ENCODE measurements around the gene PRKAR2B. TPM values are rescaled to one million over a fixed set of nuclear protein-coding genes. Genes with fewer than 3 reads are reported as not detected.

Gene PRKAR2B
- total and polyA plus RNA-seq, 10 donors, result 8.3 to 74.4 (median 38.9) TPM

GRCh38 chr7:107169120-107170050 is 124.9 kb downstream of the PRKAR2B start:
- intact Hi-C loops (cut with DNase I; ENCODE audit: low total_unique reads), result no loop called here

GRCh38 chr7:107170051-107170915 is 125.8 kb downstream of the PRKAR2B start:
- no peak for DNase-seq
- H3K4me3 ChIP-seq, result peak overlapping the region; percentile 72 to 98 (median 86)
- WGBS, 5 donors, result 7 to 10% (median 8%) methylated on average over 13 of the region's 13 CpGs

More at GRCh38 chr7:107169120-107170050, 124.9 kb downstream of the PRKAR2B start:
- Histone ChIP-seq H3K9me3 (no peaks in the 10 kb centered on the region), H3K36me3 (peaks cover 0 to 10% (median 1%) of the 10 kb centered on the region in 6 donors), H3K4me1 (peaks cover 35 to 62% (median 47%) of the 10 kb centered on the region in 6 donors), H3K27ac (peak overlapping the region; percentile 87 to 99 (median 98)), H3K27me3 (replicated peaks in 1 of 7) (no peaks in the 10 kb centered on the region), H3K4me3 (peak overlapping the region; percentile 72 to 98 (median 86))
- DNase-seq, result peak; percentile 97
- WGBS, 5 donors, result 0 to 1% (median 1%) methylated on average over 41 to 73 of the region's 73 CpGs
- peak in 1 of 3 donors; percentile 45 for TF ChIP-seq POLR2A (IDR thresholded peaks at IDR 0.05)
- TF ChIP-seq CTCF (IDR thresholded peaks at IDR 0.05 in 8 of 11, conservative IDR thresholded peaks at IDR 0.05 in 3 of 11), result peak in 1 of 11 experiments; percentile 19
- peak; percentile 80 to 90 (median 88) for TF ChIP-seq POLR2AphosphoS5 (IDR thresholded peaks at IDR 0.05)

GRCh38 chr7:107171496-107171895 is 127.0 kb downstream of the PRKAR2B start:
- 88 to 94% (median 93%) methylated on average over 12 of the region's 12 CpGs for WGBS, 5 donors
- Histone ChIP-seq H3K27me3 (replicated peaks in 1 of 7) (no peaks in the 10 kb centered on the region), H3K4me3 (peak overlapping the region in 1 of 8 donors; percentile 32), H3K27ac (peak overlapping the region in 6 of 8 donors; percentile 8 to 95 (median 16)), H3K4me1 (peaks cover 46 to 83% (median 66%) of the 10 kb centered on the region in 6 donors), H3K36me3 (peaks cover 0 to 19% (median 1%) of the 10 kb centered on the region in 6 donors), H3K9me3 (no peaks in the 10 kb centered on the region)
- intact Hi-C loops (cut with DNase I; ENCODE audit: low total_unique reads), result no loop called here
- DNase-seq, result no peak
- TF ChIP-seq POLR2AphosphoS5 (IDR thresholded peaks at IDR 0.05) (no peak), CTCF (IDR thresholded peaks at IDR 0.05 in 8 of 11, conservative IDR thresholded peaks at IDR 0.05 in 3 of 11) (no peak), POLR2A (IDR thresholded peaks at IDR 0.05) (no peak)

More at GRCh38 chr7:107170051-107170915, 125.8 kb downstream of the PRKAR2B start:
- Histone ChIP-seq H3K9me3 (no peaks in the 10 kb centered on the region), H3K27me3 (replicated peaks in 1 of 7) (no peaks in the 10 kb centered on the region), H3K27ac (peak overlapping the region; percentile 87 to 99 (median 98)), H3K36me3 (peaks cover 0 to 13% (median 1%) of the 10 kb centered on the region in 6 donors), H3K4me1 (peaks cover 44 to 71% (median 56%) of the 10 kb centered on the region in 6 donors)
- intact Hi-C loops (cut with DNase I; ENCODE audit: low total_unique reads), result no loop called here
- no peak for TF ChIP-seq POLR2AphosphoS5 (IDR thresholded peaks at IDR 0.05)
- no peak for TF ChIP-seq POLR2A (IDR thresholded peaks at IDR 0.05)
- no peak for TF ChIP-seq CTCF (IDR thresholded peaks at IDR 0.05 in 8 of 11, conservative IDR thresholded peaks at IDR 0.05 in 3 of 11)

Measured in spleen (tissue), 11 donors.